RPMI8226 (cell line): ENCODE data around the gene UACA.
"Not testable (repeated sequence)": the region's sequence is repeated elsewhere in the genome, so short reads cannot be mapped to it uniquely, and the experiment has no call there.

ENCODE experiments used
- DNase-seq: peaks from one replicate; pipeline ENCODE4 v3.0.0-alpha.2; 2015

Gene UACA, protein sequence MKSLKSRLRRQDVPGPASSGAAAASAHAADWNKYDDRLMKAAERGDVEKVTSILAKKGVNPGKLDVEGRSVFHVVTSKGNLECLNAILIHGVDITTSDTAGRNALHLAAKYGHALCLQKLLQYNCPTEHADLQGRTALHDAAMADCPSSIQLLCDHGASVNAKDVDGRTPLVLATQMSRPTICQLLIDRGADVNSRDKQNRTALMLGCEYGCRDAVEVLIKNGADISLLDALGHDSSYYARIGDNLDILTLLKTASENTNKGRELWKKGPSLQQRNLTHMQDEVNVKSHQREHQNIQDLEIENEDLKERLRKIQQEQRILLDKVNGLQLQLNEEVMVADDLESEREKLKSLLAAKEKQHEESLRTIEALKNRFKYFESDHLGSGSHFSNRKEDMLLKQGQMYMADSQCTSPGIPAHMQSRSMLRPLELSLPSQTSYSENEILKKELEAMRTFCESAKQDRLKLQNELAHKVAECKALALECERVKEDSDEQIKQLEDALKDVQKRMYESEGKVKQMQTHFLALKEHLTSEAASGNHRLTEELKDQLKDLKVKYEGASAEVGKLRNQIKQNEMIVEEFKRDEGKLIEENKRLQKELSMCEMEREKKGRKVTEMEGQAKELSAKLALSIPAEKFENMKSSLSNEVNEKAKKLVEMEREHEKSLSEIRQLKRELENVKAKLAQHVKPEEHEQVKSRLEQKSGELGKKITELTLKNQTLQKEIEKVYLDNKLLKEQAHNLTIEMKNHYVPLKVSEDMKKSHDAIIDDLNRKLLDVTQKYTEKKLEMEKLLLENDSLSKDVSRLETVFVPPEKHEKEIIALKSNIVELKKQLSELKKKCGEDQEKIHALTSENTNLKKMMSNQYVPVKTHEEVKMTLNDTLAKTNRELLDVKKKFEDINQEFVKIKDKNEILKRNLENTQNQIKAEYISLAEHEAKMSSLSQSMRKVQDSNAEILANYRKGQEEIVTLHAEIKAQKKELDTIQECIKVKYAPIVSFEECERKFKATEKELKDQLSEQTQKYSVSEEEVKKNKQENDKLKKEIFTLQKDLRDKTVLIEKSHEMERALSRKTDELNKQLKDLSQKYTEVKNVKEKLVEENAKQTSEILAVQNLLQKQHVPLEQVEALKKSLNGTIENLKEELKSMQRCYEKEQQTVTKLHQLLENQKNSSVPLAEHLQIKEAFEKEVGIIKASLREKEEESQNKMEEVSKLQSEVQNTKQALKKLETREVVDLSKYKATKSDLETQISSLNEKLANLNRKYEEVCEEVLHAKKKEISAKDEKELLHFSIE (N-terminal part only)

DNA sequence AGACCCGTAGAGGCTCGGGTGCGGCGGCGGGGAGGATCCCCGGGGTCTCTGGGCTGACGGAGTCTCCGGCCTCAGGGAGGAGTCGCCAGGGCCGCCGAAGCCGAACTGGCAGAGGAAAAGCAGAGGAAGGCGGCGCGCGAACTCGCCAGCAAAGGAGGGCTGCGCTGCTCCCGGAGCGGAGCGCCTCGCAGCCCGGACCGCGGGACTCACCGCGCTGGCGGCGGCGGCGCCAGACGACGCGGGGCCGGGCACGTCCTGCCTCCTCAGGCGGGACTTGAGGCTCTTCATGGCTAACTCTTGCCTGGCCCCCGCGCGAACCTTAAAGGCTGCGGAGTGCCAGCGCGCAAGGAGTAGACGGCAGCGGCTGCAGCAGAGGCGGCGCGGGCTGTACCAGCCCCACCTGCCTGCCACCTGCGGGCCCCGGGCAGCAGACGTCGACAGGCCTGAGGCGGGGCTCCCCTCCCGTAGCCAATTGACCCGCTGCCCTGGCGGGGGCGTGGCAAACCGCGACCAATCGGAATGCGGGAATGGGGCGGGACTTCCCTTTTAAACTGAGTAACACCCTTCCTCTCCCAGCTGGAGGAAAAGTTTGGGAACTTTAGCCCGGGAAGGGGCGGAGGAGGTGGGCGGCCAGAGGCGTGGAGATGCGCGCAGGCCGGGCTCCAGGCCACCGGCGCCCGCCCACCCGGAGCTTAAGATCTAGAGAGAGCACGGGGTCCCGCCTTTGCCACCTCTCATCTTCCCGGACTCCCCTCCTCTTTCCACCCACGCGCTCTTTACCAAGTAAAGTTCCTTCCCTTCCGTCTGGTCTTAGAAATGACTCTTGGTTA lies at the start of gene UACA:
Gene UACA, minus strand, starts transcription at position 439 of the 830 bp plus-strand sequence. Its CDS starts 151 bp downstream, at position 288.
- DNase-seq = peak; percentile 82

GRCh38 chr15:70812827-70813364 lies 49.5 kb upstream of the UACA start:
- no peak for DNase-seq

GRCh38 chr15:70810916-70811578 lies 47.7 kb upstream of the UACA start:
- DNase-seq = no peak

DNA sequence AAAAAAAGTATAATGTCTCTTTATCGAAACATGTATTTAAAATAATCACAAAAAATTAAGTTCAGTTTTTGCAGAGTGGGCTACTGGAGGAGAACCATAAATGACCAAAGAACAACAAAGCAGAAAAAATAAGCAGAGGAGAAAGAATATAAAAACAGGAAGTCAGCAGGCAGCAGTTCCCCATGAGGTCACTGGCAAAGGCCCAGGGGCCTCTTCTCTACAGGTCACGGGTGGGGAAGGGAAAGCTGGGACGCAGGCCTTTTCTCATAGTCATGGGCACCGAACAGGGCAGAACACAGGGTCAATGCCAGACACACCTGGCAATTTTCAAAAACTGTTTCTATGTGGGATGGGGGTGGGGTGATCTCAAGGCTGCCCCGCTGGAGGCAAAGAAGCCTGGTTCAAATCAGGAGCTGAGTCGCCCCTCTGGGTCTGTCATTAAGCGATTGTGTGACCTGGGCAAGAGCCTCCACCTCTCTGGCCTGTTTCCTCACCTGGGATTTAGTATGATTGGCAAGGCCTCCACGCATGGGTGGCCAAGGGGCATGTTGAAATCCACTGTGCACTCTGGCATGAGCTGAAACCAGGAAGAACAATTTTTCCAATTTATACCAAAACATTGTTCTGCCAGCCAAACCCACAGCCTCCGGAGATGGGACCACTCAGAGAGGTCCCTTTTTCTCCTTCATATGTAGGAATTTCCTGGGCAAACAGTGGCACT lies 43.8 kb upstream of the UACA start:
- peak; percentile 83 for DNase-seq

- not testable (repeated sequence) for DNase-seq
These were observed 41.0 kb upstream of the UACA start for GRCh38 chr15:70804388-70804787.

DNA sequence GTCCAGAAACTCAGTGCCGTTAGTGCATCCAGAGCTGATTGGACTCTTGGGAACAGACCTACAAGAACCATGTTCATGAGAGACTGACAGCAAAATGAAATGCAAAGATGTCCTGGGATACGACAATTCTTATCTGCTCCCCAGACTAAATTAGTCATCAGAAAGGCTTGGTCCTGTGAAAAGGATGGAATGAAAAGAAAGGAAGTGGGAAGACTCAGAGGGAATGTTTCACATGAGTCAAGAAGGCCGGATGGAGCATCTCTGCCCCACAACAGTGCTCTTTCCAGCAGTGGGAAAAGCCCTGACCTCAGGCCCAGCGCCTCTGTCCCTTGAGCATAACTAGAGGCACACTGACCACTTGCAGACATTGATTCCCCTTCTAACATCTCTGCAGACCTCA lies 39.3 kb upstream of the UACA start:
- DNase-seq = no peak

- DNase-seq = peak; percentile 26
These were observed 37.8 kb upstream of the UACA start for GRCh38 chr15:70801109-70801508.

GRCh38 chr15:70799667-70800450 lies 36.5 kb upstream of the UACA start:
- DNase-seq = no peak

- no peak for DNase-seq
These were observed 34.1 kb upstream of the UACA start for GRCh38 chr15:70797464-70797863.

DNA sequence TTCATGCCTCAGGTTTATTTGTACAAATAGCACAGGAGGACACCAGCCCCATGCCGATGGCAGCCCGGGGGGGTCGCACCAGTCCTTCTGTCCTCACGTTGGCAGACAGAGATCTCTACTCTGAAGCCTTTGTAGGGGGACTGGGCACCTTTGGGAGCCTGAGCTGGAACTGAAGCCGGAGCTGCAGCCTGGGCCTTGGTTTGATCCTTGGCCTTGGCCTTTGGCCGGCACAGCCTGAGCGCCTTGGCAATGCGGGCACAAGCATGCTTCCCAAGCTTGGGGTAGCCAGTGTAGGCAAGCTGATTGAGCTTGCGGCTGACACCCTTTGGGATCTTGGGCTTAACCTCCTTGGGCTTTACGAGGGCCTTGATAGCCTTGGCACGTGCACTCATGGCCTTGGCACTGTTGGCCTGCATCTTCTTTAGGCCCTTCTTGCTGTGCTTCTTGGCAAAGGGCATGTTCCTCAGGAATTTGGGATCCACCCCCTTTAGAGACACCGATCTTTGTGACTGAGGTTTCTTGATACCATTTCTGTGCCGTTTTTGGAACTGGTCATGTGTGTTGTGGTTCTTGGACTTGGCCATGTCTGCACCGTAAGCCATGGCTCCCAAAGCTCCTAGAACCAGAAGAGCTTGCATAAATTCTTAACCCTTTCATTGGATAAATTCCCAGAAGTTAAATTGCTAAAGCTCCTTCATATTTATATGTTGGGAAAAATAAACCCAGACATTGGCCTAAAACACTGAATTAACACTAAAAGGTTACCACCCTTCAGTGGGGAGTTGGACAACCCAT lies 33.4 kb upstream of the UACA start:
- DNase-seq = no peak

DNA sequence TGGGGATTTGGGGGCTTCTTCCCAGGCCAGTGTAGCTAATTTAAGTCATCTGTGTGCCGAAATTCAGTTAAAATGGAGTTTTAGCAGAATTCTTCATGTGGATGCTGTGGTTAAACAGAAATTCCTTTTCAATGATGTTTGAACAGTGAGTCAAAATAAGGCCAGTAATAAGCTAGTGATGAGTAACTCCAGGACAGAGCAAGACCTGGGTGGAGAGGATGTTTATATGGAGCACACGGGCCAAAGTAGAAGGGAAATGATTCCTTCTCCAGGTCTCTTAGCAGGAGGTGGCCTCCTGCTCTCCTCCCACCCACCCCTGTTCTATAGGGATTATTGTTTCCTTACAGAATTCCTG lies 31.9 kb upstream of the UACA start:
- no peak for DNase-seq

DNA sequence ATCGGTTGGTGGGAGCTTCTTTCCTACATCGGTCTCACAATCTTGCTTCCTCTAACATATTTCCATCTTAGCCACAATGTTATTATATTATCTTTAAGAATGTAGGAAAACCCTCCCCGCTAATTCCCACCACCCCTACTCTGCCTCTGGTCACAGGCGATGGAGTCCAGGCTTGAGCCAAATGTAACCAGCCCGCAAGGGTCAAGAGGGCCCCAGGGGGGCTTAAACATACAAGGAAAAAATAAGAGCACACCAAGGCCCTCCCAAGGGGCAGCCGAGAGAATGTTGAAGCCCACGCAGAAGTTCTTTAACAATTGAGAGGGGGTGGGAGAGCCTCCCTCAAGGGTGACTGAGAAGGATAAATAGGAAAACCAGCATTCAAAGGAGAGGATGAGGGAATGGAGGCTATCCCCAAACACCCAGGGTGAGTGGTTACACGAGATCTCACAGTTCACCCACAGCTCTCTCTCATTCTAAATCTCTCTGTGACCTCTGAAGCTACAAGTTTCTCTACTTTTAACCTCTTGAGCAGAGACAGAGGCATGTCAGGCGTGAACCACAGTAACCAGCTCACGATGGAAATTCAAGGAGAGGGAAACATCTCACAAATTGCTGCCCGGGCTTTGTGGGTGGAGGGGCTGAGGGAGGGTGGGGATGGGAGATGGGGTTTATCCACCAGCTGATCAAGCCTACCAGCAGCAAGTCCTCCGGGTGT lies 31.4 kb upstream of the UACA start:
- DNase-seq = no peak

GRCh38 chr15:70793694-70794093 lies 30.3 kb upstream of the UACA start:
- DNase-seq = peak; percentile 24

DNA sequence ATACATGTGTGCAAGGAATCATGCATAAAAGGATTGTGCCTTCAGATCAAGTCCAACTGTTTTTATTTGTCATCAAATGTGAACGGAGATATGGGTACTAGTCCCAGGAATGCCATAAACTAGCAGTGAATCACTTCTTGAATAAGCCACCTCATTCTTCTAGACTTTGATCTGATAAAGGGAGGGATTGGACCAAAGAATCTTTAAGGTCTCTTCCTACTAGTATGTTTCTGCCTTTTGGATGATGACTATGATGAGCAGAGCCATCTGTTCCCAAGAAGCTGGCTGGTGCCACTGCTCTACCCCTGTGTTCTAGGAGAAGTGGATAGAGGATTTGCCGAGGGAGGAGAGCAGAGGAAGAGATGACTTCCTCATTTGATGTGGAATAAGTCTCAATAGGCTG lies 28.8 kb upstream of the UACA start:
- DNase-seq = no peak

DNA sequence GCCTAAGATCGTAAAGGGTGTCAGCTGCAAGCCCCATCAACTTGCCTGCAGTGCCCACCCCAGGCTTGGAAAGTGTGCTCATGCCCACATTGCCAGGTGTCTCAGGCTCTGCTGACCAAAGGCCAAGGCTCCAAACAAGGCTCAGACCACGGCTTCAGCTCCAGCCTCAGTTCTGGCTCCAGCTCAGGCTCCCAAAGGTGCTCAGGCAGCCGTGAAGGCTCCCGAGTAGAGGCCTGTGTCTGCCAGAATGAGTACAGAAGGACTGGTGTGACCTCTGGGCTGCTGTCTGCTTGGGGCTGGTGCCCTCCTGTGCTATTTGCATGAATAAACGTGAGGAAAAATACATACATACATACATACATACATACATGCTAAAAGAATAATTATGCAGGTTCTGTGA lies 27.9 kb upstream of the UACA start:
- DNase-seq = no peak

- DNase-seq = no peak
These were observed 25.9 kb upstream of the UACA start for GRCh38 chr15:70789213-70789612.

GRCh38 chr15:70788114-70789049 lies 25.0 kb upstream of the UACA start:
- DNase-seq = no peak
